Measurements from ENCODE around the gene STAG1.
"Not testable (repeated sequence)": the region's sequence is repeated elsewhere in the genome, so short reads cannot be mapped to it uniquely, and the experiment has no call there.

Gene STAG1

GRCh38 chr3:136741063-136741462, 11.1 kb downstream of the STAG1 start:
- no peak for DNase-seq

GRCh38 chr3:136740351-136740958, 11.7 kb downstream of the STAG1 start:
- no peak for DNase-seq

GRCh38 chr3:136736950-136737349, 15.2 kb downstream of the STAG1 start:
- not testable (repeated sequence) for DNase-seq

- DNase-seq = no peak
Measured at GRCh38 chr3:136735103-136735502, 17.1 kb downstream of the STAG1 start.

- DNase-seq = no peak
Measured at GRCh38 chr3:136734382-136735070, 17.7 kb downstream of the STAG1 start.

- DNase-seq = no peak
Measured at GRCh38 chr3:136733317-136733833, 18.8 kb downstream of the STAG1 start.

- DNase-seq = peak; percentile 8
Measured at GRCh38 chr3:136731274-136731884, 20.8 kb downstream of the STAG1 start.

- DNase-seq = no peak
Measured at GRCh38 chr3:136730595-136731273, 21.4 kb downstream of the STAG1 start.

GRCh38 chr3:136728918-136729317, 23.3 kb downstream of the STAG1 start:
- DNase-seq = peak; percentile 89

GRCh38 chr3:136728473-136728872, 23.7 kb downstream of the STAG1 start:
- no peak for DNase-seq

- DNase-seq = no peak
Measured at GRCh38 chr3:136725468-136725867, 26.7 kb downstream of the STAG1 start.

GRCh38 chr3:136722916-136723315, 29.3 kb downstream of the STAG1 start:
- DNase-seq = not testable (repeated sequence)

GRCh38 chr3:136722399-136722798, 29.8 kb downstream of the STAG1 start:
- DNase-seq = not testable (repeated sequence)

- no peak for DNase-seq
Measured at GRCh38 chr3:136720091-136720490, 32.1 kb downstream of the STAG1 start.

- no peak for DNase-seq
Measured at GRCh38 chr3:136716629-136717028, 35.5 kb downstream of the STAG1 start.

- DNase-seq = no peak
Measured at GRCh38 chr3:136714020-136714419, 38.2 kb downstream of the STAG1 start.

- no peak for DNase-seq
Measured at GRCh38 chr3:136712941-136713340, 39.2 kb downstream of the STAG1 start.

- not testable (repeated sequence) for DNase-seq
Measured at GRCh38 chr3:136711888-136712287, 40.3 kb downstream of the STAG1 start.

- DNase-seq = no peak
Measured at GRCh38 chr3:136711277-136711676, 40.9 kb downstream of the STAG1 start.

- DNase-seq = not testable (repeated sequence)
Measured at GRCh38 chr3:136709775-136710174, 42.4 kb downstream of the STAG1 start.

GRCh38 chr3:136708333-136708985, 43.7 kb downstream of the STAG1 start:
- DNase-seq = no peak

GRCh38 chr3:136703429-136703828, 48.7 kb downstream of the STAG1 start:
- DNase-seq = no peak
